Natural killer cell (primary cell): Measurements from ENCODE around the gene KCNC4. TPM values are rescaled to one million over a fixed set of nuclear protein-coding genes. Genes with fewer than 3 reads are reported as not detected.

Source experiments
- ATAC-seq, 3 donors: fragments of 150-1000 bp in 2 of 3; fragments of 200-7000 bp in 1 of 3; cut with Tn5 transposase; 1 replicate in 1 of 3; 2 replicates in 2 of 3; pipeline ENCODE4 v1.10.0; 2021; ENCODE audit warnings: mild to moderate bottlenecking in 2 of 3, moderate library complexity in 2 of 3
- DNase-seq, 2 donors: peaks; one replicate each; pipeline versions ENCODE4 v3.0.0 to v3.0.0-alpha.2; 2013 to 2021; ENCODE audit warnings: mixed read lengths in 1 of 2
- H3K27ac ChIP-seq: one replicate; pipeline ENCODE4 v1.5.1; 2013; ENCODE audit warnings: mild to moderate bottlenecking, low read length
- H3K27me3 ChIP-seq: one replicate; pipeline ENCODE4 v1.6.1; 2013; ENCODE audit warnings: low read length; ENCODE audit not compliant: control insufficient read depth, insufficient read depth
- H3K36me3 ChIP-seq: one replicate; pipeline ENCODE4 v1.6.1; 2013; ENCODE audit warnings: low read length; ENCODE audit not compliant: control insufficient read depth, insufficient read depth
- H3K4me1 ChIP-seq: one replicate; pipeline ENCODE4 v1.6.1; 2013; ENCODE audit warnings: low read length; ENCODE audit not compliant: control insufficient read depth, insufficient read depth
- H3K4me3 ChIP-seq: one replicate; pipeline ENCODE4 v1.5.1; 2013; ENCODE audit warnings: low read length
- H3K9me3 ChIP-seq: one replicate; pipeline ENCODE4 v1.6.1; 2013; ENCODE audit warnings: low read length; ENCODE audit not compliant: control insufficient read depth, insufficient read depth
- H3K27ac Mint-ChIP-seq, 2 donors: one replicate each; pipeline ENCODE4 v1.8.0; 2022; ENCODE audit warnings: mild to moderate bottlenecking in 2 of 2, mixed read lengths in 2 of 2, moderate library complexity in 1 of 2
- H3K27me3 Mint-ChIP-seq, 2 donors: one replicate each; pipeline ENCODE4 v1.8.0; 2022; ENCODE audit warnings: low read depth in 2 of 2, mixed read lengths in 2 of 2
- H3K36me3 Mint-ChIP-seq: one replicate; pipeline ENCODE4 v1.8.0; 2022; ENCODE audit warnings: mixed read lengths
- H3K4me1 Mint-ChIP-seq, 2 donors: one replicate each; pipeline ENCODE4 v1.8.0; 2022; ENCODE audit warnings: mixed read lengths in 2 of 2
- H3K4me3 Mint-ChIP-seq: one replicate; pipeline ENCODE4 v1.8.0; 2022; ENCODE audit warnings: mild to moderate bottlenecking, moderate library complexity, mixed read lengths
- H3K9me3 Mint-ChIP-seq, 2 donors: one replicate each; pipeline ENCODE4 v1.8.0; 2022; ENCODE audit warnings: mixed read lengths in 2 of 2
- CTCF ChIP-seq: fragments of 200-600 bp; IDR thresholded peaks from one replicate; pipeline ENCODE4 v1.8.0; 2022; ENCODE audit warnings: antibody characterized with exemption
- WGBS: methylation state at CpG from one replicate; pipeline ENCODE4 v1.1.7; 2013; ENCODE audit warnings: missing lambda C conversion rate; ENCODE audit not compliant: insufficient coverage; 5-methylcytosine and 5-hydroxymethylcytosine counted together
- intact Hi-C: fragments of 100-400 bp; cut with micrococcal nuclease; formaldehyde crosslinking; loops from one replicate; pipeline ENCODE4 v1.14.2; 2022
- total RNA-seq, 4 donors: library from RNA; stranded (reverse); fragments of 120-200 nt in 1 of 4; gene quantifications; one replicate each; pipeline versions ENCODE4 v1.2.3 to v1.2.4, GENCODE V29; 2013 to 2022

KCNC4 gene
- total RNA-seq, 3 donors from 2014 or later (not counting 1 experiment from before 2014, with no cell fraction given): 2.5 to 3.9 (median 3.3) TPM

DNA sequence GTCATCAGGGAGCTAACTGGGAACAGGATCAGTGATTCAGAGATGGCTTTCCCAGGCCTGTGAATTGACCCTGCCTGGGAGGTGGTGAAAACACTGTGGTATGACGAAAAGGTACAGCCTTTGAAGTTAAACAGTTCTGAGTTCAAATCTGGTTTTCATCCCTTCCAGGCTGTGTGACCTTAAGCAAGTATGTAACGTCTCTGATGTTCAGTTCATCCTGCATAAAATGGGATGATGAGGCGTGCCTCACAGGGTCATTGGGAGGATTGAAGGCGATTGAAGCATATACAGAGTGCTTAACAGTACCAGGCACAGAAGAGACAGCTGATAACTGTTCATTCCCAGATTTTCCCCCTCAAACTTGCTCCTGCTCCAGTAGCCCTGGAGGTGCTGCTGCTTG is 11.0 kb downstream of the KCNC4 start:
- TF ChIP-seq CTCF: no peak
- H3K27me3 ChIP-seq: no peaks in the 10 kb centered on the region
- DNase-seq: no peak
- Mint-ChIP-seq H3K4me1 (no peaks in the 10 kb centered on the region), H3K36me3 (no peaks in the 10 kb centered on the region), H3K27me3 (no peaks in the 10 kb centered on the region), H3K9me3 (no peaks in the 10 kb centered on the region), H3K27ac (no peak overlapping the region), H3K4me3 (no peak overlapping the region)
- intact Hi-C loops: no loop called here
- no peak overlapping the region for H3K4me3 ChIP-seq
- H3K36me3 ChIP-seq: no peaks in the 10 kb centered on the region
- H3K27ac ChIP-seq: no peak overlapping the region
- H3K4me1 ChIP-seq: no peaks in the 10 kb centered on the region
- ATAC-seq: no peak
- 87% methylated on average over 4 of the region's 4 CpGs for whole genome bisulfite sequencing
- H3K9me3 ChIP-seq: no peaks in the 10 kb centered on the region

DNA sequence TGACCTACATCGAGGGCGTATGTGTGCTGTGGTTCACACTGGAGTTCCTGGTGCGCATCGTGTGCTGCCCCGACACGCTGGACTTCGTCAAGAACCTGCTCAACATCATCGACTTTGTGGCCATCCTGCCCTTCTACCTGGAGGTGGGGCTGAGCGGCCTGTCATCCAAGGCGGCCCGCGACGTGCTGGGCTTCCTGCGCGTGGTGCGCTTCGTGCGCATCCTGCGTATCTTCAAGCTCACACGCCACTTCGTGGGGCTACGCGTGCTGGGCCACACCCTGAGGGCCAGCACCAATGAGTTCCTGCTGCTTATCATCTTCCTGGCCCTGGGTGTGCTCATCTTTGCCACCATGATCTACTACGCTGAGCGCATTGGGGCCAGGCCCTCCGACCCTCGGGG is 13.0 kb downstream of the KCNC4 start:
- no peaks in the 10 kb centered on the region for H3K4me1 Mint-ChIP-seq
- DNase-seq: no peak
- H3K4me3 ChIP-seq: no peak overlapping the region
- H3K27me3 Mint-ChIP-seq: no peaks in the 10 kb centered on the region
- intact Hi-C loops: no loop called here
- H3K9me3 ChIP-seq: no peaks in the 10 kb centered on the region
- TF ChIP-seq CTCF: no peak
- no peaks in the 10 kb centered on the region for H3K4me1 ChIP-seq
- no peaks in the 10 kb centered on the region for H3K9me3 Mint-ChIP-seq
- H3K27ac Mint-ChIP-seq: no peak overlapping the region
- no peak for ATAC-seq
- WGBS: 95% methylated on average over 27 of the region's 27 CpGs
- no peak overlapping the region for H3K4me3 Mint-ChIP-seq
- H3K27me3 ChIP-seq: no peaks in the 10 kb centered on the region
- no peaks in the 10 kb centered on the region for H3K36me3 Mint-ChIP-seq
- H3K36me3 ChIP-seq: no peaks in the 10 kb centered on the region
- H3K27ac ChIP-seq: no peak overlapping the region

DNA sequence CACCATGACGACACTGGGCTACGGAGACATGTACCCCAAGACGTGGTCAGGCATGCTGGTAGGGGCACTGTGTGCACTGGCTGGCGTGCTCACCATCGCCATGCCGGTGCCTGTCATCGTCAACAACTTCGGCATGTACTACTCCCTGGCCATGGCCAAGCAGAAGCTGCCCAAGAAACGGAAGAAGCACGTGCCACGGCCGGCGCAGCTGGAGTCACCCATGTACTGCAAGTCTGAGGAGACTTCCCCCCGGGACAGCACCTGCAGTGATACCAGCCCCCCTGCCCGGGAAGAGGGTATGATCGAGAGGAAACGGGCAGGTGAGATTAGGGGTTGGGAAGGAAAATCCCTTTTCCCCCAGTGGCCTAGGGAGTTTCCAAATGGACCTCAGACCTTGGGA is 13.5 kb downstream of the KCNC4 start:
- Mint-ChIP-seq H3K9me3 (no peaks in the 10 kb centered on the region), H3K4me3 (no peak overlapping the region), H3K27ac (no peak overlapping the region), H3K36me3 (no peaks in the 10 kb centered on the region), H3K27me3 (no peaks in the 10 kb centered on the region), H3K4me1 (no peaks in the 10 kb centered on the region)
- H3K4me3 ChIP-seq: no peak overlapping the region
- no peaks in the 10 kb centered on the region for H3K9me3 ChIP-seq
- DNase-seq: no peak
- no peak for ATAC-seq
- intact Hi-C loops: no loop called here
- no peak for TF ChIP-seq CTCF
- H3K4me1 ChIP-seq: no peaks in the 10 kb centered on the region
- no peaks in the 10 kb centered on the region for H3K27me3 ChIP-seq
- 95% methylated on average over 17 of the region's 17 CpGs for WGBS
- no peaks in the 10 kb centered on the region for H3K36me3 ChIP-seq
- H3K27ac ChIP-seq: no peak overlapping the region

- Histone ChIP-seq H3K36me3 (no peaks in the 10 kb centered on the region), H3K27ac (no peak overlapping the region), H3K9me3 (no peaks in the 10 kb centered on the region), H3K27me3 (no peaks in the 10 kb centered on the region), H3K4me3 (no peak overlapping the region), H3K4me1 (no peaks in the 10 kb centered on the region)
- no peak for ATAC-seq
- Mint-ChIP-seq H3K9me3 (no peaks in the 10 kb centered on the region), H3K27me3 (no peaks in the 10 kb centered on the region), H3K4me3 (no peak overlapping the region), H3K4me1 (no peaks in the 10 kb centered on the region), H3K27ac (no peak overlapping the region), H3K36me3 (no peaks in the 10 kb centered on the region)
- intact Hi-C loops: no loop called here
- no peak for TF ChIP-seq CTCF
- 94% methylated on average over 8 of the region's 8 CpGs for WGBS
- no peak for DNase-seq
Measured at GRCh38 chr1:110224240-110224995, 14.3 kb downstream of the KCNC4 start.
